HCT116 (cell line): ENCODE measurements around the gene PODN.

Experiments used
- CTCF ChIP-seq, 3 experiments: fragments of 200-600 bp in 1 of 3; sonication (generic) in 1 of 3; IDR thresholded peaks in 2 of 3; conservative IDR thresholded peaks in 1 of 3; 2 replicates each; pipeline ENCODE4 v1.5.1; 2012 to 2017; ENCODE audit warnings: low read depth in 2 of 3, low read length in 2 of 3, antibody characterized with exemption in 1 of 3, borderline replicate concordance in 1 of 3, control low read depth in 1 of 3, mild to moderate bottlenecking in 1 of 3, mixed read lengths in 1 of 3, mixed run types in 1 of 3, moderate library complexity in 1 of 3; ENCODE audit not compliant: insufficient read depth in 1 of 3
- EGR1 ChIP-seq: IDR thresholded peaks from 2 replicates; pipeline ENCODE4 v1.6.1; 2012; ENCODE audit warnings: low read depth
- EZH2 ChIP-seq: fragments of 200-600 bp; sonication (generic); IDR thresholded peaks from 2 replicates; pipeline ENCODE4 v1.6.1; 2017; ENCODE audit warnings: antibody characterized with exemption, mixed run types
- EZH2phosphoT487 ChIP-seq: fragments of 200-600 bp; IDR thresholded peaks from 2 replicates; pipeline ENCODE4 v1.6.1; 2018; ENCODE audit warnings: antibody characterized with exemption, borderline replicate concordance
- FOSL1 ChIP-seq: IDR thresholded peaks from 2 replicates; pipeline ENCODE4 v1.6.1; 2012; ENCODE audit warnings: low read depth
- MAX ChIP-seq: IDR thresholded peaks from 2 replicates; pipeline ENCODE4 v1.6.1; 2012
- POLR2A ChIP-seq: IDR thresholded peaks from 2 replicates; pipeline ENCODE4 v1.7.0; 2011; ENCODE audit warnings: borderline replicate concordance; ENCODE audit not compliant: insufficient read depth, insufficient read length; ENCODE audit errors: extremely low read depth
- POLR2AphosphoS5 ChIP-seq: IDR thresholded peaks from 2 replicates; pipeline ENCODE4 v1.6.1; 2011; ENCODE audit warnings: mild to moderate bottlenecking, low read depth, low read length, moderate library complexity
- RAD21 ChIP-seq: IDR thresholded peaks from 2 replicates; pipeline ENCODE4 v1.6.1; 2012; ENCODE audit warnings: low read depth, mild to moderate bottlenecking
- SIN3A ChIP-seq: IDR thresholded peaks from 2 replicates; pipeline ENCODE4 v1.6.1; 2012; ENCODE audit warnings: low read depth
- SRF ChIP-seq: IDR thresholded peaks from 2 replicates; pipeline ENCODE4 v1.6.1; 2012; ENCODE audit warnings: low read depth
- ZNF274 ChIP-seq: fragments of 200-500 bp; sonication (Bioruptor generic); IDR thresholded peaks from 2 replicates; pipeline ENCODE4 v1.6.1; 2014; ENCODE audit warnings: mild to moderate bottlenecking, low read depth, low read length, inconsistent platforms

DNA sequence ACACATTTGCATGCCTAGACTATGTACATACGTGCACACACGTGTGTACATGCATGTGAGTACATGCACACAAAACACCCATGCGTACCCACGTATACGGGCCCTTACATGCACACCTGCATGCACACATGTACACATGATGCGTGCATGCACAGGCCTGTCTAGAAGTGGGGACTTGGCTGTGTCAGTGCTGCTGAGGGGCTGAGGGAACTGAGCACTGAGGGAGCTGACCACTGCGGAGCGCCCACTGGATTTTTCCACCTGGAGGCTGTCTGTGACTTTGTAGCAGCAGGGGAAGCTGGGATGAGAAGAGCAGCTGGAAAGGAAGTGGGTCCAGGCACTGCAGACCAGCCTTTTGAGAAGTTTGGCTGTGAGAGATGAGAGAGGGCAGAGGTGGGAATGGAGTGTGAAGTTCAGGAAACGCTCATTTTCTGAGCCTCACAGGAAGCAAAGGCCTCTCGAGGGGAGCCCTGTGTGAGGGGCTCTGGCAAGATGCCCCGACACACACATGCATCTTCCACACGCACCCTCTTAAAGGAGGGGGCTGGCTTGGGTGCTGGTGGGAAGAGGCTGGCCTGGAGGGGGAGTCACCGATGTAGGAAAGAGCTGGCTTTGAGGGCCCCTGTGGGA lies 20.9 kb downstream of the PODN start:
- no peak for TF ChIP-seq POLR2AphosphoS5
- no peak for TF ChIP-seq CTCF (IDR thresholded peaks at IDR 0.05 in 2 of 3, conservative IDR thresholded peaks at IDR 0.05 in 1 of 3; ENCODE audit: borderline replicate concordance in 1 of 3, insufficient read depth in 1 of 3, low read depth in 2 of 3, low read length in 2 of 3)
- no peak for TF ChIP-seq RAD21
- no peak for TF ChIP-seq ZNF274
- no peak for TF ChIP-seq EGR1
- TF ChIP-seq FOSL1, result no peak
- no peak for TF ChIP-seq EZH2phosphoT487
- TF ChIP-seq SIN3A, result no peak
- TF ChIP-seq SRF, result no peak
- TF ChIP-seq MAX, result no peak
- TF ChIP-seq EZH2, result no peak
- TF ChIP-seq POLR2A, result no peak
